SK-N-SH (cell line): ENCODE data around the gene NR2F1-AS1. TPM values are rescaled to one million over a fixed set of nuclear protein-coding genes. Genes with fewer than 3 reads are reported as not detected.

Experiments used
- CTCF ChIA-PET: fragments of 300-600, 350-600 bp; formaldehyde crosslinking; extraction: SDS; loops from one replicate; lab custom pipeline; 2021; lab: Yijun Ruan, JAX
- POLR2A ChIA-PET: fragments of 350-600 bp; sonication (Branson Sonifier 250); formaldehyde crosslinking; extraction: SDS; loops from one replicate; lab custom pipeline; 2020; ENCODE audit warnings: antibody characterized with exemption, inconsistent platforms; lab: Yijun Ruan, JAX
- DNase-seq: peaks from one replicate; pipeline ENCODE4 v3.0.0; 2012
- H2AFZ ChIP-seq: fragments of 200-600 bp; sonication (generic); 2 replicates; pipeline ENCODE4 v1.8.1; 2016; ENCODE audit warnings: antibody characterized with exemption, mild to moderate bottlenecking, low read depth
- H3F3A ChIP-seq: fragments of 200-600 bp; sonication (generic); replicated peaks from 2 replicates; pipeline ENCODE3; 2016; ENCODE audit warnings: antibody characterized with exemption, mild to moderate bottlenecking; ENCODE audit not compliant: insufficient read depth
- H3K27ac ChIP-seq, 2 experiments: fragments of 200-500 bp in 1 of 2; fragments of 200-600 bp in 1 of 2; sonication (Bioruptor generic) in 1 of 2; sonication (generic), shearing (Covaris generic) in 1 of 2; 2 replicates each; pipeline versions ENCODE4 v1.5.1 to v1.6.1; 2014 to 2016; ENCODE audit warnings: low read depth in 2 of 2, inconsistent platforms in 1 of 2, low read length in 1 of 2, mild to moderate bottlenecking in 1 of 2, mixed read lengths in 1 of 2
- H3K27me3 ChIP-seq: fragments of 200-600 bp; sonication (generic), shearing (Covaris generic); 2 replicates; pipeline ENCODE4 v1.6.1; 2016; ENCODE audit warnings: mixed run types; ENCODE audit not compliant: insufficient read depth
- H3K36me3 ChIP-seq, 2 experiments: fragments of 200-500 bp in 1 of 2; fragments of 200-600 bp in 1 of 2; sonication (Bioruptor generic) in 1 of 2; sonication (generic) in 1 of 2; replicated peaks in 1 of 2; 2 replicates each; pipeline versions ENCODE3 to v1.5.1; 2014 to 2016; ENCODE audit warnings: low read length in 1 of 2, mild to moderate bottlenecking in 1 of 2; ENCODE audit not compliant: insufficient read depth in 2 of 2, control insufficient read depth in 1 of 2
- H3K4me1 ChIP-seq, 2 experiments: fragments of 200-500 bp in 1 of 2; fragments of 200-600 bp in 1 of 2; sonication (Bioruptor generic) in 1 of 2; sonication (generic), shearing (Covaris generic) in 1 of 2; 2 replicates each; pipeline versions ENCODE4 v1.5.1 to v1.6.1; 2014 to 2016; ENCODE audit warnings: low read depth in 1 of 2, low read length in 1 of 2, mixed run types in 1 of 2; ENCODE audit not compliant: insufficient read depth in 2 of 2, control insufficient read depth in 1 of 2
- H3K4me2 ChIP-seq: fragments of 200-600 bp; sonication (generic), shearing (Covaris generic); 2 replicates; pipeline ENCODE4 v1.6.1; 2017; ENCODE audit warnings: mixed run types
- H3K4me3 ChIP-seq, 2 experiments: fragments of 200-500 bp in 1 of 2; fragments of 200-600 bp in 1 of 2; sonication (Bioruptor generic) in 1 of 2; sonication (generic), shearing (Covaris generic) in 1 of 2; 2 replicates each; pipeline versions ENCODE4 v1.5.1 to v1.8.1; 2014 to 2016; ENCODE audit warnings: low read depth in 2 of 2, inconsistent platforms in 1 of 2, low read length in 1 of 2, mild to moderate bottlenecking in 1 of 2, mixed read lengths in 1 of 2, moderate library complexity in 1 of 2
- H3K79me2 ChIP-seq: fragments of 200-600 bp; sonication (generic); 2 replicates; pipeline ENCODE4 v1.8.1; 2017; ENCODE audit warnings: mild to moderate bottlenecking; ENCODE audit not compliant: insufficient read depth
- H3K9ac ChIP-seq: fragments of 200-600 bp; sonication (generic); 2 replicates; pipeline ENCODE4 v1.6.1; 2017; ENCODE audit warnings: mixed run types
- H3K9me2 ChIP-seq: fragments of 200-600 bp; sonication (generic); 2 replicates; pipeline ENCODE4 v1.6.1; 2017; ENCODE audit warnings: mixed run types
- H3K9me3 ChIP-seq: fragments of 200-600 bp; sonication (generic); 2 replicates; pipeline ENCODE4 v1.6.1; 2017; ENCODE audit warnings: mixed run types, mild to moderate bottlenecking, moderate library complexity
- H4K20me1 ChIP-seq: fragments of 200-600 bp; sonication (generic); 2 replicates; pipeline ENCODE4 v1.6.1; 2017; ENCODE audit warnings: mild to moderate bottlenecking, mixed run types; ENCODE audit not compliant: insufficient read depth
- EP300 ChIP-seq, 2 experiments: IDR thresholded peaks; 2 replicates each; pipeline versions ENCODE4 v1.4.0 to v1.6.1; 2012; ENCODE audit warnings: borderline replicate concordance in 1 of 2, low read depth in 1 of 2, low read length in 1 of 2
- FOXM1 ChIP-seq: IDR thresholded peaks from 2 replicates; pipeline ENCODE4 v1.4.0; 2012; ENCODE audit warnings: low read depth, mild to moderate bottlenecking
- IRF3 ChIP-seq: fragments of 150-350 bp; IDR thresholded peaks from 2 replicates; pipeline ENCODE4 v1.6.1; 2016; ENCODE audit warnings: mild to moderate bottlenecking, low read depth, low read length
- JUND ChIP-seq: IDR thresholded peaks from 2 replicates; pipeline ENCODE4 v1.4.0; 2012
- NRF1 ChIP-seq: IDR thresholded peaks from 2 replicates; pipeline ENCODE4 v1.6.1; 2012; ENCODE audit warnings: low read depth, mild to moderate bottlenecking, low read length
- RXRA ChIP-seq: IDR thresholded peaks from 2 replicates; pipeline ENCODE4 v1.4.0; 2012; ENCODE audit warnings: low read depth, mild to moderate bottlenecking, borderline replicate concordance
- SIN3A ChIP-seq: IDR thresholded peaks from 2 replicates; pipeline ENCODE4 v1.6.1; 2012; ENCODE audit warnings: low read depth, mild to moderate bottlenecking, low read length, moderate library complexity, borderline replicate concordance
- TCF12 ChIP-seq: IDR thresholded peaks from 2 replicates; pipeline ENCODE4 v1.4.0; 2012
- WGBS: methylation state at CpG from one replicate; pipeline ENCODE4 v1.1.6; 2017; ENCODE audit warnings: low lambda C conversion rate; 5-methylcytosine and 5-hydroxymethylcytosine counted together
- polyA plus RNA-seq, 3 experiments: library from polyadenylated mRNA; depleted of rRNA; stranded (reverse); fragments of >200 nt; gene quantifications; 2 replicates each; pipeline ENCODE4 v1.2.3, GENCODE V29; 2012
- TF ChIP-seq, protein P1 (sequence below): IDR thresholded peaks from 2 replicates; pipeline ENCODE4 v1.6.1; 2012; ENCODE audit warnings: mild to moderate bottlenecking, low read depth, low read length, moderate library complexity
- TF ChIP-seq, protein P2 (sequence below): IDR thresholded peaks from 2 replicates; pipeline ENCODE4 v1.4.0; 2012; ENCODE audit warnings: low read depth, borderline replicate concordance

The NR2F1-AS1 gene
- polyA plus RNA-seq, 1 of the 3 experiments (the other 2 are of a cell fraction) = 7.4 TPM

- no peak overlapping the region for H2AFZ ChIP-seq
- no peaks in the 10 kb centered on the region for H4K20me1 ChIP-seq
- TF ChIP-seq FOXM1 (no peak), IRF3 (no peak)
- TF ChIP-seq, all 33 proteins: peak for 0
- peaks cover 5% of the 10 kb centered on the region for H3F3A ChIP-seq
- no peaks in the 10 kb centered on the region for H3K9me3 ChIP-seq
- POLR2A ChIA-PET = no interaction called here
- no peak overlapping the region for H3K27ac ChIP-seq
- 89% methylated on average over 9 of the region's 9 CpGs for WGBS
- H3K9ac ChIP-seq = no peak overlapping the region
- no peaks in the 10 kb centered on the region for H3K79me2 ChIP-seq
- peaks cover 0 to 5% of the 10 kb centered on the region in 2 experiments; a peak in 3 of 4 replicates for H3K4me1 ChIP-seq
- CTCF ChIA-PET = interaction anchor here (1.3 kb wide), 1 partner anchor 185 kb away, joined by 4 read pairs; no protein-coding TSS in a partner anchor
- no peak overlapping the region for H3K4me2 ChIP-seq
- no peaks in the 10 kb centered on the region; the same call in 1 of the 2 replicates for H3K27me3 ChIP-seq
- no peaks in the 10 kb centered on the region for H3K9me2 ChIP-seq
- no peak overlapping the region for H3K4me3 ChIP-seq
- no peak for DNase-seq
- no peaks in the 10 kb centered on the region for H3K36me3 ChIP-seq
These were observed 35.6 kb upstream of the NR2F1-AS1 start for GRCh38 chr5:93616538-93617174.

DNA sequence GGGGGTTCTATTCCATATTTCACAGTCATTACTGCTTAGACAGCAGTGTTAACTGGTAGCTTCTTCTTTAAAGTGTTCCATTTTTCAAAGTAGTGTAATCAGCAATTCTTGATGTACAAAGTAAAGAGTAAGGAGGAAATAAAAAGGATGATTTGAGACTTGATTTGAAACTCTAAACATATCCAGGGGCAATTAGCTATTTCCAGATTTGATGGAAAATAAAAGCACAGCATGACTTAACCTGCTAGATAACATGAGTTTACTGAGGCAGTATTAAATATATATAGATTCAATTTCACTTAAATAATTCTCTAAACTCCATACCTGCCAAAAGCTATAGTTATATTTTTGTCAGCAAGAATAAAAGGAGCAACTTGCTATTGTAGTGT, 31.8 kb upstream of the NR2F1-AS1 start:
- Histone ChIP-seq H3K79me2 (no peaks in the 10 kb centered on the region), H3K27me3 (peaks cover 6% of the 10 kb centered on the region), H3K4me2 (peak overlapping the region; percentile 63; the same call in 1 of the 2 replicates), H3K4me3 (peak overlapping the region in 1 of 2 experiments; percentile 42; a peak in 2 of 4 replicates), H4K20me1 (no peaks in the 10 kb centered on the region), H3K4me1 (peaks cover 0 to 8% of the 10 kb centered on the region in 2 experiments; a peak in 3 of 4 replicates), H3K9me2 (no peaks in the 10 kb centered on the region), H3F3A (no peaks in the 10 kb centered on the region)
- POLR2A ChIA-PET = no interaction called here
- TF ChIP-seq NRF1 (no peak), JUND (no peak), RXRA (no peak), EP300 (IDR thresholded peaks at IDR 0.05; ENCODE audit: borderline replicate concordance in 1 of 2, low read depth in 1 of 2, low read length in 1 of 2) (no peak), TCF12 (no peak)
- TF ChIP-seq, all 33 proteins: peak for 0
- no peaks in the 10 kb centered on the region for H3K9me3 ChIP-seq
- DNase-seq = no peak
- H2AFZ ChIP-seq = no peak overlapping the region
- H3K9ac ChIP-seq = no peak overlapping the region
- no peaks in the 10 kb centered on the region for H3K36me3 ChIP-seq
- no peak overlapping the region for H3K27ac ChIP-seq
- CTCF ChIA-PET = interaction anchor here (0.6 to 3.0 kb wide), 8 partner anchors 8 to 427 kb away, joined by 3 to 28 read pairs (median 3); partner anchors contain the start of gene NR2F1

DNA sequence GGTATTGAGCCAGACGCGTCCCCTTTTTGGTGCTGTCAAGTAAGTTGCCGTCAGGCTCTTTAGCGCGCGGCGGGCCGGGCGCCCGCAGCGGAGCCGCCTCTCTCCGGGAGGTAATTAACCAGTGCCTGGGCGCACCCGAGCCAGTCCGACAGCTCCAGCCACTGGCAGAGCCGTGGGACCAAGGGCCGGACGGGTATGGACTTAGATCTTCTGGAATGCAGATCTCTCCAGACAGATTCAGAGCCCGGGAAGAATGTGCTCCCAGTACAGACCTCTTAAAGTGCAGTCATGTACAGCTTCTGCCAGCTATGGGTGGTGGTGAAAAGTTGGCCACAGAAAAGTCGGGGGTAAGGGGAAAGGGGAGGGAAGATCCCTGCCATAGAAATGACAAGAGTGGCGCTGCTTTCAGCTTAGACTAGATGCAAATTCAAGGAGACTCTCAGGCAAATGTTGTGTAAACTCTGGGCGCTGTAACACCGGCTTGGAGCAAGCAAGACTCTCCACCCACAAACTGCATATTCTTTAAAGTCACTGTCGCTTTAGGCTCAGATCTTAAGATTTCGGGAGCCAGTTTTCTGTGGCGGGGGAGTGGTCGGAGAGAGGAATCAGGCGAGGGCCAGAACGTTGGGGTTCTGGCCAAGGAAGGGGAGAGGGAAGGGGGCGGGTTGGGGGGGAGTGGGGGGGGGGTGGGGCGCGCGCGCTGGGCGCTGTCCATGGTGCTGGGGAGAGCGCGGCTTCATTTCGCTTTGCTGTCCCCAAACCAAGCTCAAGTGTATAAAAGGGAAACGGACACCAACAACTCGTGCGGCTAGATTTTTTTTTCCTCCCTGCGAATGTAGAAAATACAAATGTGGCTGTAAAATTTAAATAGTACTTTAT, 31.2 kb upstream of the NR2F1-AS1 start:
- 0 out of 2 replicates have a peak, but pooled peaks have one; percentile 47 for TF ChIP-seq SIN3A
- TF ChIP-seq, protein P1, sequence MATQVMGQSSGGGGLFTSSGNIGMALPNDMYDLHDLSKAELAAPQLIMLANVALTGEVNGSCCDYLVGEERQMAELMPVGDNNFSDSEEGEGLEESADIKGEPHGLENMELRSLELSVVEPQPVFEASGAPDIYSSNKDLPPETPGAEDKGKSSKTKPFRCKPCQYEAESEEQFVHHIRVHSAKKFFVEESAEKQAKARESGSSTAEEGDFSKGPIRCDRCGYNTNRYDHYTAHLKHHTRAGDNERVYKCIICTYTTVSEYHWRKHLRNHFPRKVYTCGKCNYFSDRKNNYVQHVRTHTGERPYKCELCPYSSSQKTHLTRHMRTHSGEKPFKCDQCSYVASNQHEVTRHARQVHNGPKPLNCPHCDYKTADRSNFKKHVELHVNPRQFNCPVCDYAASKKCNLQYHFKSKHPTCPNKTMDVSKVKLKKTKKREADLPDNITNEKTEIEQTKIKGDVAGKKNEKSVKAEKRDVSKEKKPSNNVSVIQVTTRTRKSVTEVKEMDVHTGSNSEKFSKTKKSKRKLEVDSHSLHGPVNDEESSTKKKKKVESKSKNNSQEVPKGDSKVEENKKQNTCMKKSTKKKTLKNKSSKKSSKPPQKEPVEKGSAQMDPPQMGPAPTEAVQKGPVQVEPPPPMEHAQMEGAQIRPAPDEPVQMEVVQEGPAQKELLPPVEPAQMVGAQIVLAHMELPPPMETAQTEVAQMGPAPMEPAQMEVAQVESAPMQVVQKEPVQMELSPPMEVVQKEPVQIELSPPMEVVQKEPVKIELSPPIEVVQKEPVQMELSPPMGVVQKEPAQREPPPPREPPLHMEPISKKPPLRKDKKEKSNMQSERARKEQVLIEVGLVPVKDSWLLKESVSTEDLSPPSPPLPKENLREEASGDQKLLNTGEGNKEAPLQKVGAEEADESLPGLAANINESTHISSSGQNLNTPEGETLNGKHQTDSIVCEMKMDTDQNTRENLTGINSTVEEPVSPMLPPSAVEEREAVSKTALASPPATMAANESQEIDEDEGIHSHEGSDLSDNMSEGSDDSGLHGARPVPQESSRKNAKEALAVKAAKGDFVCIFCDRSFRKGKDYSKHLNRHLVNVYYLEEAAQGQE = peak; percentile 94
- TF ChIP-seq, protein P2, sequence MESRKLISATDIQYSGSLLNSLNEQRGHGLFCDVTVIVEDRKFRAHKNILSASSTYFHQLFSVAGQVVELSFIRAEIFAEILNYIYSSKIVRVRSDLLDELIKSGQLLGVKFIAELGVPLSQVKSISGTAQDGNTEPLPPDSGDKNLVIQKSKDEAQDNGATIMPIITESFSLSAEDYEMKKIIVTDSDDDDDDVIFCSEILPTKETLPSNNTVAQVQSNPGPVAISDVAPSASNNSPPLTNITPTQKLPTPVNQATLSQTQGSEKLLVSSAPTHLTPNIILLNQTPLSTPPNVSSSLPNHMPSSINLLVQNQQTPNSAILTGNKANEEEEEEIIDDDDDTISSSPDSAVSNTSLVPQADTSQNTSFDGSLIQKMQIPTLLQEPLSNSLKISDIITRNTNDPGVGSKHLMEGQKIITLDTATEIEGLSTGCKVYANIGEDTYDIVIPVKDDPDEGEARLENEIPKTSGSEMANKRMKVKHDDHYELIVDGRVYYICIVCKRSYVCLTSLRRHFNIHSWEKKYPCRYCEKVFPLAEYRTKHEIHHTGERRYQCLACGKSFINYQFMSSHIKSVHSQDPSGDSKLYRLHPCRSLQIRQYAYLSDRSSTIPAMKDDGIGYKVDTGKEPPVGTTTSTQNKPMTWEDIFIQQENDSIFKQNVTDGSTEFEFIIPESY = no peak
- POLR2A ChIA-PET = interaction anchor here (1.2 kb wide), 1 partner anchor 188 kb away, joined by 3 read pairs; no protein-coding TSS in a partner anchor
- Histone ChIP-seq H3K9me3 (no peaks in the 10 kb centered on the region), H3K4me1 (peaks cover 0 to 13% of the 10 kb centered on the region in 2 experiments; a peak in 3 of 4 replicates), H3K79me2 (no peaks in the 10 kb centered on the region), H3K9me2 (no peaks in the 10 kb centered on the region), H4K20me1 (no peaks in the 10 kb centered on the region), H3K4me2 (peak overlapping the region; percentile 88), H3K27ac (no peak overlapping the region), H3K27me3 (peaks cover 6% of the 10 kb centered on the region), H3K9ac (no peak overlapping the region), H3F3A (peaks cover 4% of the 10 kb centered on the region), H3K4me3 (peak overlapping the region; percentile 31 to 61), H3K36me3 (no peaks in the 10 kb centered on the region), H2AFZ (no peak overlapping the region)
- CTCF ChIA-PET = interaction anchor here (0.6 to 3.0 kb wide), 12 partner anchors 9 to 1281 kb away, joined by 3 to 28 read pairs (median 3); partner anchors contain the start of gene NR2F1
- peak; percentile 66 for DNase-seq
- 9% methylated on average over 27 of the region's 43 CpGs for WGBS
